H1 (cell line): Measurements from ENCODE around the gene LRRC26. TPM values are rescaled to one million over a fixed set of nuclear protein-coding genes. Genes with fewer than 3 reads are reported as not detected.

Experiments
- CTCF ChIA-PET: fragments of 300-600 bp; sonication (Branson Sonifier 250); formaldehyde crosslinking; loops from one replicate; lab custom pipeline; 2021; ENCODE audit not compliant: partially characterized antibody; lab: Charles Lee
- POLR2A ChIA-PET: fragments of 300-600 bp; sonication (Branson Sonifier 250); formaldehyde crosslinking; loops from one replicate; lab custom pipeline; 2021; ENCODE audit warnings: inconsistent platforms; ENCODE audit not compliant: partially characterized antibody; lab: Charles Lee
- DNase-seq, 2 experiments: peaks; one replicate each; pipeline versions ENCODE4 v3.0.0 to v3.0.0-alpha.2; 2010 to 2022; ENCODE audit warnings: low spot score in 2 of 2, low read depth in 1 of 2, mixed read lengths in 1 of 2
- FAIRE-seq: peaks from 2 replicates; lab custom pipeline; 2011; peaks lifted over from hg19 to GRCh38; lab: Jason Lieb, UNC
- H2AFZ ChIP-seq: 2 replicates; pipeline ENCODE4 v1.8.1; 2012; ENCODE audit warnings: low read length, inconsistent platforms
- H2AK5ac ChIP-seq: 2 replicates; pipeline ENCODE4 v1.6.1; 2013; ENCODE audit warnings: low read depth, low read length
- H2BK120ac ChIP-seq: replicated peaks from 2 replicates; pipeline ENCODE3; 2013; ENCODE audit warnings: low read depth, low read length, inconsistent platforms
- H2BK12ac ChIP-seq: 2 replicates; pipeline ENCODE4 v1.6.1; 2013; ENCODE audit warnings: low read depth, low read length
- H2BK15ac ChIP-seq: 2 replicates; pipeline ENCODE4 v1.6.1; 2013; ENCODE audit warnings: low read length
- H2BK20ac ChIP-seq: 2 replicates; pipeline ENCODE4 v1.6.1; 2013; ENCODE audit warnings: low read length
- H2BK5ac ChIP-seq: 2 replicates; pipeline ENCODE4 v1.6.1; 2013; ENCODE audit warnings: low read depth, low read length
- H3K14ac ChIP-seq: 2 replicates; pipeline ENCODE4 v1.6.1; 2013; ENCODE audit warnings: inconsistent platforms; ENCODE audit not compliant: insufficient read length
- H3K18ac ChIP-seq: 2 replicates; pipeline ENCODE4 v1.6.1; 2013; ENCODE audit warnings: low read length; ENCODE audit errors: extremely low read depth
- H3K23ac ChIP-seq: 2 replicates; pipeline ENCODE4 v1.6.1; 2013; ENCODE audit warnings: inconsistent platforms; ENCODE audit not compliant: insufficient read length
- H3K23me2 ChIP-seq: 2 replicates; pipeline ENCODE4 v1.6.1; 2013; ENCODE audit warnings: low read depth, low read length
- H3K27ac ChIP-seq: 2 replicates; pipeline ENCODE4 v1.6.1; 2011; ENCODE audit warnings: low read depth, low read length, inconsistent platforms
- H3K27me3 ChIP-seq, 4 experiments: replicated peaks in 1 of 4; 1 replicate in 1 of 4; 2 replicates in 3 of 4; pipeline versions ENCODE4 v1.6.1 to v1.8.1; 2011 to 2013; ENCODE audit warnings: low read length in 3 of 4, mild to moderate bottlenecking in 3 of 4, inconsistent platforms in 2 of 4, mixed read lengths in 2 of 4, moderate library complexity in 1 of 4; ENCODE audit not compliant: control insufficient read depth in 3 of 4, insufficient read depth in 3 of 4; ENCODE audit errors: extremely low read depth in 1 of 4
- H3K36me3 ChIP-seq, 4 experiments: 2 replicates each; pipeline versions ENCODE4 v1.6.1 to v1.8.1; 2011 to 2013; ENCODE audit warnings: mild to moderate bottlenecking in 4 of 4, low read length in 3 of 4, moderate library complexity in 2 of 4, control low read depth in 1 of 4, inconsistent platforms in 1 of 4; ENCODE audit not compliant: insufficient read depth in 4 of 4, control insufficient read depth in 2 of 4
- H3K4ac ChIP-seq: replicated peaks from 2 replicates; pipeline ENCODE3; 2013; ENCODE audit warnings: low read length, low read depth, mixed read lengths, inconsistent platforms; ENCODE audit not compliant: insufficient read length
- H3K4me1 ChIP-seq, 4 experiments: replicated peaks in 1 of 4; 1 replicate in 1 of 4; 2 replicates in 3 of 4; pipeline versions ENCODE4 v1.6.1 to v1.8.1; 2011 to 2013; ENCODE audit warnings: low read length in 3 of 4, inconsistent platforms in 2 of 4, mixed read lengths in 1 of 4; ENCODE audit not compliant: insufficient read depth in 4 of 4, control insufficient read depth in 3 of 4
- H3K4me2 ChIP-seq, 2 experiments: 2 replicates each; pipeline versions ENCODE4 v1.6.1 to v1.8.1; 2011 to 2013; ENCODE audit warnings: low read depth in 2 of 2, low read length in 2 of 2, control low read depth in 1 of 2, inconsistent platforms in 1 of 2, mild to moderate bottlenecking in 1 of 2; ENCODE audit not compliant: insufficient read depth in 1 of 2
- H3K4me3 ChIP-seq, 4 experiments: fragments of 200-600, 300-600 bp in 1 of 4; sonication (generic), shearing (Covaris generic), sonication (Bioruptor Twin) in 1 of 4; 2 replicates each; pipeline versions ENCODE4 v1.5.1 to v1.8.1; 2011 to 2016; ENCODE audit warnings: low read length in 4 of 4, low read depth in 3 of 4, control low read depth in 2 of 4, inconsistent platforms in 2 of 4, mild to moderate bottlenecking in 2 of 4, mixed read lengths in 1 of 4, moderate library complexity in 1 of 4; ENCODE audit not compliant: insufficient read depth in 2 of 4; ENCODE audit errors: extremely low read depth in 1 of 4
- H3K56ac ChIP-seq: replicated peaks from 2 replicates; pipeline ENCODE3; 2013; ENCODE audit warnings: low read depth, mild to moderate bottlenecking, mixed read lengths, low read length, inconsistent platforms; ENCODE audit not compliant: insufficient read length
- H3K79me1 ChIP-seq: 2 replicates; pipeline ENCODE4 v1.6.1; 2013; ENCODE audit warnings: low read depth, low read length, control low read depth
- H3K79me2 ChIP-seq, 2 experiments: 2 replicates each; pipeline versions ENCODE4 v1.6.1 to v1.8.1; 2012 to 2013; ENCODE audit warnings: low read length in 2 of 2, mild to moderate bottlenecking in 2 of 2, inconsistent platforms in 1 of 2; ENCODE audit not compliant: insufficient read depth in 2 of 2, control insufficient read depth in 1 of 2
- H3K9ac ChIP-seq, 4 experiments: replicated peaks in 1 of 4; 1 replicate in 1 of 4; 2 replicates in 3 of 4; pipeline versions ENCODE4 v1.6.1 to v1.8.1; 2011 to 2013; ENCODE audit warnings: low read depth in 3 of 4, low read length in 3 of 4, control low read depth in 2 of 4, mild to moderate bottlenecking in 2 of 4, moderate library complexity in 2 of 4, inconsistent platforms in 1 of 4; ENCODE audit errors: extremely low read depth in 1 of 4
- H3K9me3 ChIP-seq, 2 experiments: 2 replicates each; pipeline versions ENCODE4 v1.6.1 to v1.8.1; 2012 to 2013; ENCODE audit warnings: mild to moderate bottlenecking in 2 of 2, moderate library complexity in 2 of 2, control low read depth in 1 of 2, inconsistent platforms in 1 of 2, low read depth in 1 of 2, low read length in 1 of 2, mixed read lengths in 1 of 2; ENCODE audit not compliant: insufficient read depth in 2 of 2
- H4K20me1 ChIP-seq, 2 experiments: replicated peaks in 1 of 2; 2 replicates each; pipeline versions ENCODE3 to v1.8.1; 2011 to 2013; ENCODE audit warnings: inconsistent platforms in 2 of 2, low read length in 2 of 2, mild to moderate bottlenecking in 1 of 2; ENCODE audit not compliant: insufficient read depth in 2 of 2, control insufficient read depth in 1 of 2
- H4K5ac ChIP-seq: 2 replicates; pipeline ENCODE4 v1.6.1; 2013; ENCODE audit warnings: low read length, low read depth, mixed read lengths, inconsistent platforms; ENCODE audit not compliant: insufficient read length
- H4K8ac ChIP-seq: 2 replicates; pipeline ENCODE4 v1.8.0; 2013; ENCODE audit warnings: mild to moderate bottlenecking, moderate library complexity, low read length, inconsistent platforms; ENCODE audit not compliant: insufficient read depth; ENCODE audit errors: extremely low read depth
- H4K91ac ChIP-seq: replicated peaks from 2 replicates; pipeline ENCODE3; 2013; ENCODE audit warnings: low read length, mixed read lengths, inconsistent platforms; ENCODE audit not compliant: insufficient read length
- ASH2L ChIP-seq: fragments of 200-600, 300-600 bp; sonication (generic); IDR thresholded peaks from one replicate; pipeline ENCODE4 v1.7.1; 2017; ENCODE audit warnings: low read length
- BACH1 ChIP-seq: IDR thresholded peaks from 2 replicates; pipeline ENCODE4 v1.6.1; 2012; ENCODE audit warnings: low read length, improper control_type of control experiment
- JUND ChIP-seq: IDR thresholded peaks from 2 replicates; pipeline ENCODE4 v1.6.1; 2011; ENCODE audit warnings: mild to moderate bottlenecking, improper control_type of control experiment, low read length
- POLR2A ChIP-seq, 2 experiments: IDR thresholded peaks; 1 replicate in 1 of 2; 2 replicates in 1 of 2; pipeline ENCODE4 v1.6.1; 2011; ENCODE audit warnings: low read depth in 2 of 2, low read length in 2 of 2, mild to moderate bottlenecking in 2 of 2; ENCODE audit errors: control extremely low read depth in 1 of 2
- SIN3A ChIP-seq, 2 experiments: IDR thresholded peaks in 1 of 2; conservative IDR thresholded peaks in 1 of 2; 2 replicates each; pipeline ENCODE4 v1.6.1; 2011 to 2012; ENCODE audit warnings: low read length in 2 of 2, improper control_type of control experiment in 1 of 2, low read depth in 1 of 2, mild to moderate bottlenecking in 1 of 2
- SP4 ChIP-seq: IDR thresholded peaks from 2 replicates; pipeline ENCODE4 v1.6.1; 2012; ENCODE audit warnings: low read length, inconsistent platforms
- WGBS, 2 experiments: shearing (Covaris generic) in 1 of 2; methylation state at CpG; one replicate each; pipeline versions ENCODE4 v1.1.6 to v1.1.7; 2013 to 2015; ENCODE audit warnings: low lambda C conversion rate in 2 of 2, mixed read lengths in 2 of 2, inconsistent platforms in 1 of 2, low coverage in 1 of 2, missing lambda C conversion rate in 1 of 2; ENCODE audit not compliant: insufficient replicate concordance in 2 of 2, insufficient coverage in 1 of 2, insufficient read length in 1 of 2; ENCODE audit errors: extremely low coverage in 1 of 2, missing lambda C conversion rate in 1 of 2; 5-methylcytosine and 5-hydroxymethylcytosine counted together
- polyA plus RNA-seq, 7 experiments: library from polyadenylated mRNA; depleted of rRNA in 3 of 7; stranded (reverse) in 5 of 7; unstranded in 2 of 7; fragments of >200 nt in 5 of 7; fragments of 200-250 nt in 2 of 7; gene quantifications; 1 replicate in 5 of 7; 2 replicates in 1 of 7; 4 replicates in 1 of 7; pipeline versions ENCODE4 v1.2.1 to v1.2.3, GENCODE V29; 2011 to 2013; ENCODE audit warnings: missing spikeins in 2 of 7, mixed read lengths in 2 of 7
- total RNA-seq: library from RNA; stranded (reverse); fragmentation: NEBNext Ultra II Directional; extraction: Animal tissue kit (Norgen Biotek cat#: 25700); gene quantifications from 2 replicates; pipeline ENCODE4 v1.2.1, GENCODE V29; 2021
- TF ChIP-seq, protein P1 (sequence below), 3 experiments: IDR thresholded peaks; 1 replicate in 2 of 3; 2 replicates in 1 of 3; pipeline versions ENCODE4 v1.5.1 to v1.6.1; 2011; ENCODE audit warnings: low read length in 3 of 3, mild to moderate bottlenecking in 3 of 3, inconsistent platforms in 2 of 3, low read depth in 1 of 3, moderate library complexity in 1 of 3; ENCODE audit not compliant: insufficient read depth in 1 of 3; ENCODE audit errors: control extremely low read depth in 1 of 3
- TF ChIP-seq, protein P2 (sequence below): IDR thresholded peaks from 2 replicates; pipeline ENCODE4 v1.6.1; 2012; ENCODE audit warnings: inconsistent platforms

Gene LRRC26
- total and polyA plus RNA-seq, 2 of the 8 experiments (the other 6 are each of a cell fraction or from before 2014, with no cell fraction given), result 0.34 to 0.85 TPM

DNA sequence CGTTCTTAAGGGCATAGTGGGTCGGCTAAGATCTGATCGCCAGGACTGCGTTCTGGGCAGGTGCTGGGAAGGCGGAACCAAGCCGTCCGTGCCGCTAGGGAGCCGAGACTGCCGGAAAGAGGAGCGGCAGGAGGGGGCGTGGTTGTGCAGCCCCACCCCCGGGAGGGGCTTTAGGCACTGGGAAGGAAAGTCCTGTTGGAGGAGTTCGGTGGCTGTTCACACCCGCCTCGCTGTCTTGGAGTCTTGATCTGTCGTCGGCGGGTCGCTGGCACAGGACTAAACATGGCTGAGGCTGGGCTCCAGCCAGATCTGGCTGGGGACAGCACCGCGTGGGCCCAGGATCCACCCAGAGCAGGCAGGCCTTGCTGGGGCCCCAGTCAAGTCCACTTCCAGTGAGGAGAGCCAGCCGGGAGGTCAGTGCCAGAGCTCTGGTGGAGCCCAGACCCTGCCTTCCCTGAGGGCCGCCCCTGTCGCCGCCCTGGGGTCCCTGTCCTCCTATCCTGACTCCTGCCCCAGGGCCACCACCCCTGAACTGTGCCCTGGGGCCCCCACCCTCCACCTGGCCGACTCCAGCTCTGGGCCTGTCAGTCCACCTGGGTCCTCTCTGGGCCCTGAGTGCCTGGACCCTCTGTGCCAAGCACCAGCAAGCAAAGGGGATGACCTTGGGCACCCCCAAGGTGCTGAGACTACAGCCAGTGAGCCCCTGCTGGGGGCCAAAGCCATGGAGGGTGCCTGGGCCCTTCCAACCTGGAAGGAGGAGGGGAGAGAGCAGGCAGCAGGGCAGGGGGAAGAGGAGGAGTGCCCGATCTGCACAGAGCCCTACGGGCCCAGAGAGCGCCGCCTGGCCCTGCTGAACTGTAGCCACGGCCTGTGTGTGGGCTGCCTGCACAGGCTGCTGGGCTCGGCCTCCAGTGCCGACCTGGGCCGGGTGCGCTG lies 47.7 kb upstream of the LRRC26 start:
- Histone ChIP-seq H3K79me2 (no peaks in the 10 kb centered on the region), H3K56ac (no peak overlapping the region), H2BK5ac (no peak overlapping the region), H3K14ac (no peak overlapping the region), H3K4me3 (no peak overlapping the region), H3K4ac (no peak overlapping the region), H4K5ac (no peak overlapping the region), H4K8ac (peak overlapping the region; percentile 85), H2BK15ac (no peak overlapping the region), H4K91ac (peak overlapping the region; percentile 65), H2BK20ac (no peak overlapping the region), H3K18ac (no peak overlapping the region), H3K79me1 (no peaks in the 10 kb centered on the region; the same call in 1 of the 2 replicates), H2AK5ac (no peak overlapping the region), H3K4me2 (peak overlapping the region; percentile 31 to 37; a peak in 1 of 4 replicates), H3K9ac (no peak overlapping the region), H3K27me3 (no peaks in the 10 kb centered on the region; a peak in 2 of 7 replicates), H2BK120ac (no peak overlapping the region), H4K20me1 (peaks cover 0 to 15% of the 10 kb centered on the region in 2 experiments), H3K27ac (no peak overlapping the region), H3K23ac (no peak overlapping the region), H3K4me1 (peaks cover 0 to 10% (median 4%) of the 10 kb centered on the region in 4 experiments; a peak in 5 of 7 replicates), H2AFZ (no peak overlapping the region), H2BK12ac (no peak overlapping the region), H3K9me3 (no peaks in the 10 kb centered on the region), H3K23me2 (peaks cover 8% of the 10 kb centered on the region; the same call in 1 of the 2 replicates), H3K36me3 (peaks cover 0 to 22% (median 7%) of the 10 kb centered on the region in 4 experiments; a peak in 6 of 8 replicates)
- DNase-seq (peak; percentile 56 to 87), FAIRE-seq (no peak)
- CTCF ChIA-PET, result interaction anchor here (0.5 to 3.8 kb wide), 16 partner anchors 10 to 123 kb away, joined by 3 to 19 read pairs (median 4); partner anchors contain the start of genes LRRC26, RNF224 and TPRN
- 77% methylated on average over 23 of the region's 36 CpGs; no CpG with 5 or more reads in 1 of the 2 experiments for WGBS, 2 experiments
- POLR2A ChIA-PET, result interaction anchor here (0.7 to 69.9 kb wide), 10 partner anchors 9 to 385 kb away, joined by 3 to 1462 read pairs (median 4); partner anchors contain the start of genes ANAPC2, MAN1B1, NDOR1 and NELFB
- no peak for TF ChIP-seq ASH2L
- 0 out of 4 replicates have a peak, but pooled peaks of 1 of the 2 experiments have one; percentile 43 for TF ChIP-seq SIN3A (conservative IDR thresholded peaks at IDR 0.05 in 1 of 2, IDR thresholded peaks at IDR 0.05 in 1 of 2; ENCODE audit: low read depth in 1 of 2, low read length in 2 of 2)
- no peak for TF ChIP-seq JUND
- TF ChIP-seq, protein P1, sequence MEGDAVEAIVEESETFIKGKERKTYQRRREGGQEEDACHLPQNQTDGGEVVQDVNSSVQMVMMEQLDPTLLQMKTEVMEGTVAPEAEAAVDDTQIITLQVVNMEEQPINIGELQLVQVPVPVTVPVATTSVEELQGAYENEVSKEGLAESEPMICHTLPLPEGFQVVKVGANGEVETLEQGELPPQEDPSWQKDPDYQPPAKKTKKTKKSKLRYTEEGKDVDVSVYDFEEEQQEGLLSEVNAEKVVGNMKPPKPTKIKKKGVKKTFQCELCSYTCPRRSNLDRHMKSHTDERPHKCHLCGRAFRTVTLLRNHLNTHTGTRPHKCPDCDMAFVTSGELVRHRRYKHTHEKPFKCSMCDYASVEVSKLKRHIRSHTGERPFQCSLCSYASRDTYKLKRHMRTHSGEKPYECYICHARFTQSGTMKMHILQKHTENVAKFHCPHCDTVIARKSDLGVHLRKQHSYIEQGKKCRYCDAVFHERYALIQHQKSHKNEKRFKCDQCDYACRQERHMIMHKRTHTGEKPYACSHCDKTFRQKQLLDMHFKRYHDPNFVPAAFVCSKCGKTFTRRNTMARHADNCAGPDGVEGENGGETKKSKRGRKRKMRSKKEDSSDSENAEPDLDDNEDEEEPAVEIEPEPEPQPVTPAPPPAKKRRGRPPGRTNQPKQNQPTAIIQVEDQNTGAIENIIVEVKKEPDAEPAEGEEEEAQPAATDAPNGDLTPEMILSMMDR (IDR thresholded peaks at IDR 0.05; ENCODE audit: control extremely low read depth in 1 of 3, insufficient read depth in 1 of 3, low read depth in 1 of 3, low read length in 3 of 3), result peak in 1 of 3 experiments; percentile 1; a peak in 1 of 4 replicates
- no peak for TF ChIP-seq BACH1
- no peak for TF ChIP-seq SP4
- TF ChIP-seq, protein P2, sequence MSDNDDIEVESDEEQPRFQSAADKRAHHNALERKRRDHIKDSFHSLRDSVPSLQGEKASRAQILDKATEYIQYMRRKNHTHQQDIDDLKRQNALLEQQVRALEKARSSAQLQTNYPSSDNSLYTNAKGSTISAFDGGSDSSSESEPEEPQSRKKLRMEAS, result no peak
- TF ChIP-seq POLR2A (IDR thresholded peaks at IDR 0.05; ENCODE audit: control extremely low read depth in 1 of 2, low read depth in 2 of 2, low read length in 2 of 2), result peak in 1 of 2 experiments; percentile 37; a peak in 1 of 3 replicates
